Kidney (tissue), 14 donors: Measurements from ENCODE around the gene TMEM119. TPM values are rescaled to one million over a fixed set of nuclear protein-coding genes. Genes with fewer than 3 reads are reported as not detected.

Source experiments
- DNase-seq, 5 donors: peaks; one replicate each; pipeline ENCODE4 v3.0.0-alpha.2; 2013 to 2020
- FAIRE-seq: peaks from 2 replicates; lab custom pipeline; 2012; peaks lifted over from hg19 to GRCh38; lab: Jason Lieb, UNC
- H3K27ac ChIP-seq, 2 donors: one replicate each; pipeline ENCODE4 v1.7.0; 2013; ENCODE audit warnings: low read depth in 2 of 2, low read length in 2 of 2, inconsistent platforms in 1 of 2
- H3K27me3 ChIP-seq: one replicate; pipeline ENCODE4 v1.7.1; 2013; ENCODE audit warnings: low read length, inconsistent platforms; ENCODE audit not compliant: control insufficient read depth, insufficient read depth
- H3K36me3 ChIP-seq, 3 donors: one replicate each; pipeline versions ENCODE4 v1.7.0 to v1.7.1; 2013; ENCODE audit warnings: low read length in 3 of 3, control low read depth in 1 of 3, inconsistent platforms in 1 of 3; ENCODE audit not compliant: insufficient read depth in 3 of 3, control insufficient read depth in 2 of 3
- H3K4me1 ChIP-seq, 3 donors: one replicate each; pipeline versions ENCODE4 v1.7.0 to v1.7.1; 2013; ENCODE audit warnings: low read length in 3 of 3, inconsistent platforms in 1 of 3, low read depth in 1 of 3; ENCODE audit not compliant: control insufficient read depth in 2 of 3, insufficient read depth in 2 of 3
- H3K4me3 ChIP-seq, 3 donors: one replicate each; pipeline versions ENCODE4 v1.7.0 to v1.8.1; 2013; ENCODE audit warnings: low read length in 3 of 3, control low read depth in 1 of 3, inconsistent platforms in 1 of 3
- H3K9ac ChIP-seq, 3 donors: one replicate each; pipeline versions ENCODE4 v1.7.0 to v1.7.1; 2013; ENCODE audit warnings: low read length in 3 of 3, control low read depth in 1 of 3, inconsistent platforms in 1 of 3
- H3K9me3 ChIP-seq, 3 donors: one replicate each; pipeline versions ENCODE4 v1.7.0 to v1.7.1; 2013; ENCODE audit warnings: low read length in 3 of 3, control low read depth in 1 of 3, inconsistent platforms in 1 of 3; ENCODE audit not compliant: control insufficient read depth in 2 of 3, insufficient read depth in 1 of 3
- intact Hi-C: fragments of 100-400 bp; cut with DNase I; formaldehyde crosslinking; loops from one replicate; pipeline ENCODE4 v1.11.1; 2022
- polyA plus RNA-seq: library from polyadenylated mRNA; stranded (reverse); fragments of 350-450 nt; fragmentation: Illumina TruSeq; extraction: RNeasy Lipid Tissue Mini Kit (QIAGEN cat#74804); gene quantifications from one replicate; pipeline ENCODE4 v1.2.3, GENCODE V29; 2014; ENCODE audit warnings: low read depth, low replicate concordance; ENCODE audit not compliant: insufficient read depth
- total RNA-seq: library from RNA; stranded (reverse); fragmentation: NEBNext Ultra II Directional; extraction: Animal tissue kit (Norgen Biotek cat#: 25700); gene quantifications from one replicate; pipeline ENCODE4 v1.2.1, GENCODE V29; 2021
- TF ChIP-seq, protein P1 (sequence below): IDR thresholded peaks from 3 replicates; pipeline ENCODE4 v1.5.1; 2012; ENCODE audit warnings: mild to moderate bottlenecking, moderate library complexity, borderline replicate concordance; ENCODE audit not compliant: insufficient read depth; ENCODE audit errors: extremely low read depth
- donor health status: control.
- donor health status: control.
- donor health status: control.
- donor health status: control.
- donor health status: control.
- donor health status: DM: yes; HTN: yes; CAD: no.
- donor health status: Normal renal cell carcinoma (clear cell type).

Gene TMEM119
- total and polyA plus RNA-seq, 2 donors from 2014 or later, result 4.1 to 15.8 TPM

DNA sequence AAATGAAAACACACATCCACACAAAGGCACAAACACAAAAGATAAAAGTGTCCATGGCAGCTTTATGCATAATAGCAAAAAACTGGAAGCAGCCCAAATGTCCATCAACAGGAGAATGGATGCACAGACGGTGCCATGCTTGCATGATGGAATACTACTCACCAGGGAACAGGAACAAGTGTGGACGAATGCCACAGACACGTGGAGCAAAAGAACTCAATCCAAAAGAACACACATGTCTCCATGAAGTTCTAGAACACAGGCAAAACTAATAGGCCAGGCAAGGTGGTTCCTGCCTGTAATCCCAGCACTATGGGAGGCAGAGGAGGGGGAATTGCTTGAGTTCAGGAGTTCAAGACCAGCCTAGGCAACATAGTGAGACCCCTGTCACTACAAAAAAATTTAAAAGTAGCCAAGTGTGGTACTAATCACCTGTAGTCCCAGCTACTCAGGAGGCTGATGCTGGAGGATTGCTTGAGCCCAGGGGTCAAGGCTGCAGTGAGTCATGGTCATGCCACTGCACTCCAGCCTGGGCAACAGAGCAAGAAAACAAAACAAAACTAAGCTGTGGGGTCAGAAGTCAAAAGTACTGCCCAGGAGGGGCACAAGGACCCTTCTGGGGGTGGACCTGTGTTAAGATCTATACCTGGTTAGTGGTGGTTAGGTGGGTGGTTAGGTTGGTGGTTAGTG is 7.3 kb upstream of the TMEM119 start:
- Histone ChIP-seq H3K9me3 (no peaks in the 10 kb centered on the region), H3K4me1 (no peaks in the 10 kb centered on the region), H3K4me3 (no peak overlapping the region), H3K27ac (no peak overlapping the region), H3K27me3 (no peaks in the 10 kb centered on the region), H3K36me3 (no peaks in the 10 kb centered on the region), H3K9ac (no peak overlapping the region)
- no peak for FAIRE-seq
- intact Hi-C loops, result no loop called here
- TF ChIP-seq, protein P1, sequence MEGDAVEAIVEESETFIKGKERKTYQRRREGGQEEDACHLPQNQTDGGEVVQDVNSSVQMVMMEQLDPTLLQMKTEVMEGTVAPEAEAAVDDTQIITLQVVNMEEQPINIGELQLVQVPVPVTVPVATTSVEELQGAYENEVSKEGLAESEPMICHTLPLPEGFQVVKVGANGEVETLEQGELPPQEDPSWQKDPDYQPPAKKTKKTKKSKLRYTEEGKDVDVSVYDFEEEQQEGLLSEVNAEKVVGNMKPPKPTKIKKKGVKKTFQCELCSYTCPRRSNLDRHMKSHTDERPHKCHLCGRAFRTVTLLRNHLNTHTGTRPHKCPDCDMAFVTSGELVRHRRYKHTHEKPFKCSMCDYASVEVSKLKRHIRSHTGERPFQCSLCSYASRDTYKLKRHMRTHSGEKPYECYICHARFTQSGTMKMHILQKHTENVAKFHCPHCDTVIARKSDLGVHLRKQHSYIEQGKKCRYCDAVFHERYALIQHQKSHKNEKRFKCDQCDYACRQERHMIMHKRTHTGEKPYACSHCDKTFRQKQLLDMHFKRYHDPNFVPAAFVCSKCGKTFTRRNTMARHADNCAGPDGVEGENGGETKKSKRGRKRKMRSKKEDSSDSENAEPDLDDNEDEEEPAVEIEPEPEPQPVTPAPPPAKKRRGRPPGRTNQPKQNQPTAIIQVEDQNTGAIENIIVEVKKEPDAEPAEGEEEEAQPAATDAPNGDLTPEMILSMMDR, result no peak
- no peak for DNase-seq

DNA sequence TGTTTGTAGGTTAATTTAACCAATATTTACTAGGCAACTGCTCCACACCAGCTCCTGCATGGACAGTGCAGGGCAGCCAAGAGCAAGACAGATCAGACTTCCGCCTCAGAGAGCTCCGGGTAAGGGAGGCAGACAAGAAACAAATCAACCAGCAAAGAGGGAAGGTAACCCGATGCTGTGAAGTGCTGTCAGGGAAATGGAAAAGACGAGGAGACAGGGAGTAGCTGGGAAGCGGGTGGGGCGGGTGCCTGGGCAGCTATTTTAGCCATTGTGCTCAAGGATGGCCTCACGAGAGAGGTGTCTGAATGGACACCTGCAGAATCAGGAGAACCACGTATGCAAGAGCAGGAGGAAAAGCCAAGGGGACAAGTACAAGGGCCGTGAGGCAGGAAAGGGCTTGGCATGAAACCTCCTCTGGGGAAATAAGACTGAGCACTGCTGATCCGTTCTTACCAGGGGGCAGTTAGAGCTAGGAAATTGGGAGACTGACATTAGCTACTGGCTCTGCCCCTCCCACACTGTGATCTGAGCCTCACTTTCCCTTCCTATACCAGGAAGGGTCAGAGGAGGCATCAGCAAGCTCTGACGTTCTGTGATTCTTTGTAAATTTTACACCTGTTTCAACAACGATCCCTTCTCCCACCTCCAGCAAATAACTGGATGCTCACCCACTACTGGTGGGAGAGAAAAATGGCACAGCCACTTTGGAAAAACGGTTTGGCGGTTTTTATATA is 6.5 kb upstream of the TMEM119 start:
- Histone ChIP-seq H3K27me3 (no peaks in the 10 kb centered on the region), H3K4me1 (no peaks in the 10 kb centered on the region), H3K4me3 (no peak overlapping the region), H3K27ac (no peak overlapping the region), H3K36me3 (no peaks in the 10 kb centered on the region), H3K9me3 (no peaks in the 10 kb centered on the region), H3K9ac (no peak overlapping the region)
- DNase-seq (peak in 3 of 5 donors; percentile 63 to 75 (median 63)), FAIRE-seq (no peak)
- intact Hi-C loops, result no loop called here
- TF ChIP-seq, protein P1, result no peak

DNA sequence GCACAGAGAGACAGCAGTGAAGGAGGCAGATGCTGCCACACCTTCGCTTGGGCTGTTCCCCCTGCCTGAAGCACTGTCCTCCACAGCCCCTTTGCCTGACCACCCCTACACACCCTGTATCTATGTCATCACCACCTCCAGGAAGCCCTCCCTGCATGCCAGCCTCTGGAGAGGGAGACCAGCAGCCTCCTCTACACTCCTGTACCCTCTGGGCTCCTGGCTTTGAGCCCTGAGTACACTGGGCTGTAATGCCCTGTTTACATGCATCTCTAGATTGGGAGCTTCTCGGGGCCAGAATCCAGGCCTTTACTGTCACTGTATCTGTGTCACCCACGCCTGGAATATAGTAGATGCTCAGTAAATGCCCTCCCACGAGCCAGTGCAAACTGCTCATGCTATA is 5.9 kb upstream of the TMEM119 start:
- H3K27ac ChIP-seq, result no peak overlapping the region
- no peaks in the 10 kb centered on the region for H3K9me3 ChIP-seq
- no peak overlapping the region for H3K9ac ChIP-seq
- intact Hi-C loops, result no loop called here
- TF ChIP-seq, protein P1, result no peak
- H3K4me3 ChIP-seq, result no peak overlapping the region
- FAIRE-seq (no peak), DNase-seq (peak in 1 of 5 donors; percentile 43)
- H3K36me3 ChIP-seq, result no peaks in the 10 kb centered on the region
- H3K4me1 ChIP-seq, result no peaks in the 10 kb centered on the region
- H3K27me3 ChIP-seq, result no peaks in the 10 kb centered on the region
